Trophoblast cell (in vitro differentiated cells and primary cell): Measurements from ENCODE around the gene SRP72.

Source experiments
- DNase-seq, 2 donors: peaks; one replicate each; pipeline ENCODE4 v3.0.0-alpha.2; 2016
- H2AFZ ChIP-seq: 2 replicates; pipeline ENCODE4 v1.6.1; 2013; ENCODE audit warnings: low read length, moderate library complexity, mild to moderate bottlenecking; ENCODE audit not compliant: insufficient read depth, poor library complexity
- H2AK5ac ChIP-seq: 2 replicates; pipeline ENCODE4 v1.6.1; 2013; ENCODE audit warnings: mild to moderate bottlenecking, low read length
- H2BK120ac ChIP-seq: 2 replicates; pipeline ENCODE4 v1.6.1; 2013; ENCODE audit warnings: low read length, mild to moderate bottlenecking, moderate library complexity; ENCODE audit not compliant: insufficient read depth, poor library complexity
- H2BK12ac ChIP-seq: 2 replicates; pipeline ENCODE4 v1.6.1; 2013; ENCODE audit warnings: mild to moderate bottlenecking, low read length, moderate library complexity
- H2BK5ac ChIP-seq: 2 replicates; pipeline ENCODE4 v1.6.1; 2013; ENCODE audit warnings: low read length, low read depth, moderate library complexity, mild to moderate bottlenecking; ENCODE audit not compliant: poor library complexity
- H3K14ac ChIP-seq: 2 replicates; pipeline ENCODE4 v1.6.1; 2013; ENCODE audit warnings: mild to moderate bottlenecking, low read length
- H3K18ac ChIP-seq: 2 replicates; pipeline ENCODE4 v1.6.1; 2013; ENCODE audit warnings: mild to moderate bottlenecking, low read length
- H3K23ac ChIP-seq: 2 replicates; pipeline ENCODE4 v1.6.1; 2013; ENCODE audit warnings: low read length
- H3K27ac ChIP-seq: 2 replicates; pipeline ENCODE4 v1.5.1; 2013; ENCODE audit warnings: low read depth, mild to moderate bottlenecking, inconsistent platforms, low read length, moderate library complexity
- H3K27me3 ChIP-seq: 2 replicates; pipeline ENCODE4 v1.6.1; 2013; ENCODE audit warnings: inconsistent platforms, mild to moderate bottlenecking, low read length, moderate library complexity; ENCODE audit not compliant: insufficient read depth
- H3K36me3 ChIP-seq, 2 experiments: 1 replicate in 1 of 2; 2 replicates in 1 of 2; pipeline ENCODE4 v1.6.1; 2013; ENCODE audit warnings: low read length in 2 of 2, mild to moderate bottlenecking in 2 of 2, moderate library complexity in 1 of 2; ENCODE audit not compliant: insufficient read depth in 2 of 2, control insufficient read depth in 1 of 2
- H3K4ac ChIP-seq: 2 replicates; pipeline ENCODE4 v1.6.1; 2013; ENCODE audit warnings: low read depth, mild to moderate bottlenecking, low read length, moderate library complexity
- H3K4me1 ChIP-seq, 2 experiments: 1 replicate in 1 of 2; 2 replicates in 1 of 2; pipeline ENCODE4 v1.6.1; 2013; ENCODE audit warnings: low read length in 2 of 2, mild to moderate bottlenecking in 2 of 2, moderate library complexity in 1 of 2; ENCODE audit not compliant: insufficient read depth in 2 of 2, control insufficient read depth in 1 of 2
- H3K4me2 ChIP-seq: 2 replicates; pipeline ENCODE4 v1.6.1; 2013; ENCODE audit warnings: inconsistent platforms, mild to moderate bottlenecking, low read length, moderate library complexity
- H3K4me3 ChIP-seq: 2 replicates; pipeline ENCODE4 v1.5.1; 2013; ENCODE audit warnings: mild to moderate bottlenecking, low read depth, low read length, inconsistent platforms
- H3K79me1 ChIP-seq: one replicate; pipeline ENCODE4 v1.6.1; 2013; ENCODE audit warnings: low read length
- H3K79me2 ChIP-seq: 2 replicates; pipeline ENCODE4 v1.6.1; 2013; ENCODE audit warnings: low read length, mild to moderate bottlenecking; ENCODE audit not compliant: control insufficient read depth, insufficient read depth, poor library complexity
- H3K9ac ChIP-seq: 2 replicates; pipeline ENCODE4 v1.6.1; 2013; ENCODE audit warnings: mild to moderate bottlenecking, low read length
- H3K9me3 ChIP-seq: 2 replicates; pipeline ENCODE4 v1.6.1; 2013; ENCODE audit warnings: low read depth, mild to moderate bottlenecking, control low read depth, inconsistent platforms, low read length; ENCODE audit not compliant: insufficient read depth
- H4K12ac ChIP-seq: 2 replicates; pipeline ENCODE4 v1.6.1; 2013; ENCODE audit warnings: low read depth, mild to moderate bottlenecking, low read length, moderate library complexity
- H4K8ac ChIP-seq: 2 replicates; pipeline ENCODE4 v1.6.1; 2013; ENCODE audit warnings: low read depth, mild to moderate bottlenecking, low read length, moderate library complexity
- H4K91ac ChIP-seq: one replicate; pipeline ENCODE4 v1.6.1; 2013; ENCODE audit warnings: low read depth, mild to moderate bottlenecking, low read length, moderate library complexity
- WGBS: extraction: QIAGEN DNeasy Blood & Tissue Kit; methylation state at CpG from one replicate; pipeline ENCODE4 v1.1.7; 2013; ENCODE audit warnings: missing lambda C conversion rate; ENCODE audit not compliant: insufficient read length, insufficient coverage; ENCODE audit errors: extremely low coverage; 5-methylcytosine and 5-hydroxymethylcytosine counted together

Gene SRP72

DNA sequence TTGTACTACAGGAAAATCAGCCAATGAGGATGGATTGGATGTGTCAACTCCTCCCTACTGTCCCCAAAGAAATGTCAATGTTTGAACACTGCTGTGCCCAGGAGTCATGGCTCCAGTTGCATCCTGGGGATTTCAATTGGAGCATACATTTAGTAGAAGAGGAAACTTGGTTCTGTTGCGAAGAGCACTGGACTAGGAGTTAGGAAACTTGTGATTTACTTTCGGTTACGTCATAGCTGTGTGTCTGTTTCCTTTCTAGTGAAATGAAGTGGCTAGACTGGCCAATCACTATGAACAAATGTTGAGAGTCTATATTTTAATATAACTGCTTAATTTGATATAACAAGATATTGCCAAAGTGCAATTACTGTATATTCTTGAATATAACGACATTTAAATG is 73.4 kb downstream of the SRP72 start:
- Histone ChIP-seq H2AFZ (no peak overlapping the region), H4K12ac (no peak overlapping the region), H2BK12ac (no peak overlapping the region), H2AK5ac (no peak overlapping the region), H3K36me3 (no peaks in the 10 kb centered on the region), H3K14ac (no peak overlapping the region), H3K9ac (no peak overlapping the region), H3K9me3 (no peaks in the 10 kb centered on the region), H2BK5ac (no peak overlapping the region), H3K79me2 (no peaks in the 10 kb centered on the region), H4K91ac (no peak overlapping the region), H3K79me1 (no peaks in the 10 kb centered on the region), H3K18ac (no peak overlapping the region), H3K27me3 (no peaks in the 10 kb centered on the region), H4K8ac (no peak overlapping the region), H3K4ac (no peak overlapping the region), H2BK120ac (no peak overlapping the region), H3K23ac (no peak overlapping the region), H3K4me3 (no peak overlapping the region), H3K4me1 (peaks cover 0 to 2% of the 10 kb centered on the region in 2 experiments), H3K4me2 (no peak overlapping the region), H3K27ac (no peak overlapping the region)
- WGBS, result no CpG with 5 or more reads among the region's 4 CpGs
- no peak for DNase-seq

DNA sequence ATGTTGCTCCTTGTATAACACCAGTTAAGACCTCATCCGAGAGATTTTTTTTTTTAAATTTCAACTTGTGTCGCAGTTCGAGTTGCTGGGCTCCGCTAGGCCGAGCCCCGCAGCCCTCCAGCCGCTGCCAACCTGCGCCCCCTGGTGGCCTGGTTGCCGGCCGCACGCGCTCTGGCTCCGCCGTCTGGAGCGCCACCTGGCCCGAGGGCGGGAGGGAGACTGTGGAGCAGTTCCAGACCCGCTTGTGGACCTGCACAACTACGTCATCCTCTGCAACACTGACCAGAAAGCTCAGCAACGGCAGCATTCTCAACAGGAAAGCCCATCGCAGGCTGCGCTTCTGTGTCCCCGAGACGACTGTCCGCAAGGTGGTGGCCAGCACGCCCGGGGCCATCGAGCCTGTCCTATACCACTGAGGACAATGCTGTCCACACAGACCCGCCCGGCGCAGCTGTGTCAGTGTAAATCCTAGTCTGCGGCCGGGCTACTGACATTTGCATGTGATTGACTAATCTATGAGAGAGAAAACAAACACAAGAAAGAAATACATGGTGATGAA is 77.2 kb downstream of the SRP72 start:
- Histone ChIP-seq H2BK120ac (no peak overlapping the region), H4K12ac (no peak overlapping the region), H3K9ac (no peak overlapping the region), H3K23ac (no peak overlapping the region), H3K4me3 (no peak overlapping the region), H3K27ac (no peak overlapping the region), H3K9me3 (no peaks in the 10 kb centered on the region), H2AFZ (peak overlapping the region; percentile 57), H3K79me1 (no peaks in the 10 kb centered on the region), H3K36me3 (no peaks in the 10 kb centered on the region), H2BK5ac (no peak overlapping the region), H3K79me2 (no peaks in the 10 kb centered on the region), H2BK12ac (no peak overlapping the region), H3K18ac (no peak overlapping the region), H3K4ac (no peak overlapping the region), H3K14ac (no peak overlapping the region), H2AK5ac (no peak overlapping the region), H4K8ac (no peak overlapping the region), H3K27me3 (no peaks in the 10 kb centered on the region), H3K4me2 (peak overlapping the region; percentile 75), H4K91ac (no peak overlapping the region), H3K4me1 (peaks cover 0 to 2% of the 10 kb centered on the region in 2 experiments)
- WGBS, result no CpG with 5 or more reads among the region's 33 CpGs
- DNase-seq, result peak; percentile 83 to 93

DNA sequence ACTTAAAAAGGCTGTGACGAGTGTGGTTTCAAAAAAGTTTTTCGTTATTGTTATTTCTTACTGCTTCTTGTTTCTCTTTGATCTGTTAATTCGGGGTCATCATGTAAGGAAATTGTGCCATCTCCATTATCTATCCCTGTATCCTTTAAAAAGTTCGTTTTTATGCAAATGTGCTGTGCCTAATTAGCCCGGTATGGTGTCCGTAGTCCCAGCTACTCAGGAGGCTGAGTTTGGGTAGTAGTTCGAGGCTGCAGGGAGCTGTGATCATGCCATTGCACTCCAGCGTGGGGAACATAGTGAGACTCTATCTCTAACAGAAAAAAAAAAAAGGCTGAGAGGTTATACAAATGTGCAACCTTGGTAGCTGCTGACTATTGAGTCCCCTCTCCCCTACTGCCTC is 83.2 kb downstream of the SRP72 start:
- Histone ChIP-seq H3K9me3 (no peaks in the 10 kb centered on the region), H3K79me2 (no peaks in the 10 kb centered on the region), H3K14ac (no peak overlapping the region), H3K4me3 (no peak overlapping the region), H3K4me2 (no peak overlapping the region), H3K18ac (no peak overlapping the region), H3K27ac (no peak overlapping the region), H2BK120ac (no peak overlapping the region), H3K36me3 (no peaks in the 10 kb centered on the region), H2BK12ac (no peak overlapping the region), H2AFZ (no peak overlapping the region), H2AK5ac (no peak overlapping the region), H3K27me3 (no peaks in the 10 kb centered on the region), H4K12ac (no peak overlapping the region), H3K9ac (no peak overlapping the region), H3K79me1 (no peaks in the 10 kb centered on the region), H3K4ac (no peak overlapping the region), H3K4me1 (no peaks in the 10 kb centered on the region), H4K8ac (no peak overlapping the region), H2BK5ac (no peak overlapping the region), H3K23ac (no peak overlapping the region), H4K91ac (no peak overlapping the region)
- no peak for DNase-seq
- no CpG with 5 or more reads among the region's 8 CpGs for WGBS

DNA sequence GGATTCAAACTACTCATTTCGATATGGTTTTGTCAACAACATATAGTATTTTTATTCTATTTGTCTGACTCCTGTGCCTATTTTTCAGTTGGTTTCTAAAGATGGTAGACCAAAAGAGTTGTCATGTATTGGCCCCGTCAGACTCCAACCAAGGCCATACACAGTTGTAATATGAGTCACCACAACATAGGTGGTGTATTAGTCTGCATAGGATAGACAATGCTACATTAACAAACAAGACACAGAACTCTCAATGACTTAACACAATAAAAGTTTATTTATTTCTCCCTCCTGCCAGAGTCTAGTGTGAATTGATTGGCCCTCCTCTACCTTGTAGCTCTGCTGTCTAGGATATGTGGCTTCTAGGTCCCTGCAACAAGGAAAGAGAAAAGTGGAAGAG is 84.1 kb downstream of the SRP72 start:
- Histone ChIP-seq H2BK12ac (no peak overlapping the region), H3K9me3 (no peaks in the 10 kb centered on the region), H3K23ac (no peak overlapping the region), H4K8ac (no peak overlapping the region), H2BK5ac (no peak overlapping the region), H2AFZ (no peak overlapping the region), H3K9ac (no peak overlapping the region), H3K79me2 (no peaks in the 10 kb centered on the region), H2AK5ac (no peak overlapping the region), H3K27me3 (no peaks in the 10 kb centered on the region), H3K79me1 (no peaks in the 10 kb centered on the region), H3K4me1 (no peaks in the 10 kb centered on the region), H3K4ac (no peak overlapping the region), H2BK120ac (no peak overlapping the region), H3K27ac (no peak overlapping the region), H3K18ac (no peak overlapping the region), H3K36me3 (no peaks in the 10 kb centered on the region), H4K12ac (no peak overlapping the region), H3K4me2 (no peak overlapping the region), H4K91ac (no peak overlapping the region), H3K4me3 (no peak overlapping the region), H3K14ac (no peak overlapping the region)
- WGBS, result no CpG with 5 or more reads among the region's 2 CpGs
- DNase-seq, result no peak
